D721Med (cell line): ENCODE data around the gene TAF9B.
"Not testable (repeated sequence)": the region's sequence is repeated elsewhere in the genome, so short reads cannot be mapped to it uniquely, and the experiment has no call there.

Experiments
- DNase-seq: peaks from one replicate; pipeline ENCODE4 v3.0.0; 2011; ENCODE audit warnings: low spot score; ENCODE audit not compliant: insufficient read length
- FAIRE-seq: peaks from 2 replicates; lab custom pipeline; 2011; peaks lifted over from hg19 to GRCh38; lab: Jason Lieb, UNC
- CTCF ChIP-seq: IDR thresholded peaks from 2 replicates; pipeline ENCODE4 v1.5.1; 2012; ENCODE audit warnings: mild to moderate bottlenecking, control low read depth; ENCODE audit not compliant: insufficient read depth; ENCODE audit errors: missing control alignments

Gene TAF9B

DNA sequence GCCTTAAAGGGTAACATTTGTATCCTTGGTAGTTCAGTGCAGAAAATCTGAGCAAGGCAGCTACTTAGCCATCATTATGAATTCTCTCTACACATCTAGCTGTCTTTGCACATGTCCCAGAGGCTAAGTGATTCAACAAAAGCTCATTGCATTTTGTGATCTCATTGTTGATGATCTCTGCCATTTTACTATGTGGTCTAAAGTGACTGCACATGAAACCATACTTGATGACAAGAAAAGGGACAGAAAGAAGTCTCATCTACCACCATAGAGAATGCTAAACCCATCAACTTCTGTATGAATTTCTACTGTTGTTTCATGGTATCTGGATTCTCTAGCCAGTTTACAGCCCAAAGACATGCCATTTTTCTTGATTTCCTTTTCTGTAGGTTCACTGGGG lies 41.3 kb downstream of the TAF9B start:
- FAIRE-seq = no peak
- no peak for DNase-seq
- TF ChIP-seq CTCF = no peak

DNA sequence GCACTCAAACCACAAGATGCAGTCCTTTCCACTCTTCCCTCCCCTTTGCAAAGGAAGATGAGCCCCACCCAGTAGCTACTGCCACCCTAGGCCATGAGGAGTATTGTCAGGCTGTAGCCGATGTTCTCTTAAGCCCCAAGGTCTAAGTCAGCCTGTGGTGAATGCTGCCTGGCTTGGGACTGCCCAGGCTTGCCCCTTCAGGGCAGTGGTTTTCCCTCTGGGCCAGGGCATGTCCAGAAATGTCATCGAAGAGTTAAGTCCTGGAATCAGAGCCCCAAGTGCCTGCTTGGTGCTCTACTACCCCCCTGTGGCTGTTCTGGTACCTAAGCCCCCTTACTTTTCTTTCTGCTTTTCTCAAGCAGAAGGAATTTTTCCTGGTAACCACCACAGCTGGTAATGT lies 47.2 kb downstream of the TAF9B start:
- no peak for TF ChIP-seq CTCF
- DNase-seq = no peak
- no peak for FAIRE-seq

DNA sequence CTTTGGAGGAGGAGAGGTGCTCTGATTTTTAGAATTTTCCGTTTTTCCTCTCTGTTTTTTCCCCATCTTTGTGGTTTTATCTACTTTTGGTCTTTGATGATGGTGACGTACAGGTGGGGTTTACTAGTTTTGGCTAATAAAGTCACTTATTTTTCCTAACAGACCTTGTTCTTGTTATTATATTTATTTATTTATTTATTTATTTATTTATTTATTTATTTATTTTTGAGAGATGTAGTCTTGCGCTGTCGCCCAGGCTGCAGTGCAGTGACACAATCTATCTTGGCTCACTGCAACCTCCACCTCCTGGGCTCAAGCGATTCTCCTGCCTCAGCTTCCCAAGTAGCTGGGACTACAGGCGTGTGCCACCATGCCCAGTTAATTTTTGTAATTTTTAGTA lies 58.0 kb downstream of the TAF9B start:
- FAIRE-seq, DNase-seq: not testable (repeated sequence)
